ENCODE results near the gene NOP53. TPM values are rescaled to one million over a fixed set of nuclear protein-coding genes. Genes with fewer than 3 reads are reported as not detected.

The NOP53 gene
- total and polyA plus RNA-seq, 2 donors (not counting 3 experiments of a cell fraction or from before 2014, with no cell fraction given): 119 to 150 TPM

- Histone ChIP-seq H3K27me3 (ENCODE audit: control insufficient read depth in 2 of 2, insufficient read depth in 2 of 2, low read length in 2 of 2) (peaks cover 0 to 2% of the 10 kb centered on the region in 2 experiments), H3K79me2 (ENCODE audit: control insufficient read depth, insufficient read depth, low read length) (no peaks in the 10 kb centered on the region), H3K27ac (ENCODE audit: insufficient read depth, low read depth, low read length) (no peak overlapping the region), H3K4me1 (ENCODE audit: control insufficient read depth, extremely low read depth, insufficient read depth, low read length) (peaks cover 4% of the 10 kb centered on the region), H3K9ac (replicated peaks; ENCODE audit: extremely low read depth, insufficient read depth, low read length) (no peak overlapping the region), H3K4me3 (replicated peaks in 1 of 3; ENCODE audit: insufficient read depth in 1 of 3, low read depth in 1 of 3, low read length in 3 of 3) (no peak overlapping the region), H2AFZ (ENCODE audit: low read depth, low read length) (no peak overlapping the region), H3K9me3 (replicated peaks; ENCODE audit: control insufficient read depth, insufficient read depth, low read length) (no peaks in the 10 kb centered on the region), H4K20me1 (replicated peaks; ENCODE audit: control insufficient read depth, extremely low read depth, insufficient read depth, low read length) (no peaks in the 10 kb centered on the region), H3K4me2 (ENCODE audit: insufficient read depth, low read length) (no peak overlapping the region), H3K36me3 (ENCODE audit: control insufficient read depth in 2 of 2, extremely low read depth in 1 of 2, insufficient read depth in 2 of 2, low read length in 2 of 2) (no peaks in the 10 kb centered on the region), H3K9me1 (replicated peaks; ENCODE audit: control insufficient read depth, extremely low read depth, insufficient read depth, low read length) (no peaks in the 10 kb centered on the region)
- intact Hi-C loops (cut with micrococcal nuclease): loop anchor here (1.0 kb wide), 2 partner anchors 12 to 22 kb away; partner anchors contain the start of gene SELENOW
- POLR2A ChIA-PET: interaction anchor here (0.5 to 0.6 kb wide), 2 partner anchors 18 to 86 kb away, joined by 3 read pairs; no protein-coding TSS in a partner anchor
- BruUV-seq (replicated peaks): no TSS peak
- no peak for FAIRE-seq
- dilution Hi-C loops (cut with MboI; ENCODE audit: extremely low pct_ligation_motif_present, low sequenced_read_pairs): no loop called here
- no peak for DNase-seq (ENCODE audit: low read depth, low spot score)
- no peak for TF ChIP-seq FOS (IDR thresholded peaks at IDR 0.05; ENCODE audit: borderline replicate concordance, insufficient read depth, low read length)
- TF ChIP-seq EZH2 (IDR thresholded peaks at IDR 0.05; ENCODE audit: borderline replicate concordance, low read depth, low read length, severe bottlenecking): no peak
- no peak for TF ChIP-seq POLR2AphosphoS5 (IDR thresholded peaks at IDR 0.05; ENCODE audit: insufficient read depth, low read depth, low read length)
- no peak for TF ChIP-seq GATA2 (IDR thresholded peaks at IDR 0.05; ENCODE audit: insufficient read depth, insufficient read length, low read depth, low read length)
- no peak for TF ChIP-seq JUN (IDR thresholded peaks at IDR 0.05; ENCODE audit: borderline replicate concordance, insufficient read depth, insufficient read length, low read depth)
- TF ChIP-seq, protein P1, sequence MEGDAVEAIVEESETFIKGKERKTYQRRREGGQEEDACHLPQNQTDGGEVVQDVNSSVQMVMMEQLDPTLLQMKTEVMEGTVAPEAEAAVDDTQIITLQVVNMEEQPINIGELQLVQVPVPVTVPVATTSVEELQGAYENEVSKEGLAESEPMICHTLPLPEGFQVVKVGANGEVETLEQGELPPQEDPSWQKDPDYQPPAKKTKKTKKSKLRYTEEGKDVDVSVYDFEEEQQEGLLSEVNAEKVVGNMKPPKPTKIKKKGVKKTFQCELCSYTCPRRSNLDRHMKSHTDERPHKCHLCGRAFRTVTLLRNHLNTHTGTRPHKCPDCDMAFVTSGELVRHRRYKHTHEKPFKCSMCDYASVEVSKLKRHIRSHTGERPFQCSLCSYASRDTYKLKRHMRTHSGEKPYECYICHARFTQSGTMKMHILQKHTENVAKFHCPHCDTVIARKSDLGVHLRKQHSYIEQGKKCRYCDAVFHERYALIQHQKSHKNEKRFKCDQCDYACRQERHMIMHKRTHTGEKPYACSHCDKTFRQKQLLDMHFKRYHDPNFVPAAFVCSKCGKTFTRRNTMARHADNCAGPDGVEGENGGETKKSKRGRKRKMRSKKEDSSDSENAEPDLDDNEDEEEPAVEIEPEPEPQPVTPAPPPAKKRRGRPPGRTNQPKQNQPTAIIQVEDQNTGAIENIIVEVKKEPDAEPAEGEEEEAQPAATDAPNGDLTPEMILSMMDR (IDR thresholded peaks at IDR 0.05; ENCODE audit: extremely low read depth in 1 of 2, insufficient read depth in 1 of 2, low read depth in 1 of 2, low read length in 2 of 2): no peak
- CTCF ChIA-PET: interaction anchor here (0.9 to 7.3 kb wide), 7 partner anchors 10 to 98 kb away, joined by 3 to 169 read pairs (median 6); partner anchors contain the start of gene EHD2
Observed at GRCh38 chr19:47766670-47767069, 21.3 kb downstream of the NOP53 start.

Data from endothelial cell of umbilical vein (primary cell).